Keratinocyte (primary cell): ENCODE measurements around the gene RFC2. TPM values are rescaled to one million over a fixed set of nuclear protein-coding genes. Genes with fewer than 3 reads are reported as not detected.

ENCODE experiments used
- DNase-seq: peaks from one replicate; pipeline ENCODE4 v3.0.0-alpha.2; 2011; ENCODE audit warnings: low read depth, missing footprints, low spot score
- FAIRE-seq: peaks from 2 replicates; lab custom pipeline; 2011; peaks lifted over from hg19 to GRCh38; lab: Jason Lieb, UNC
- H2AFZ ChIP-seq: 2 replicates; pipeline ENCODE4 v1.6.0; 2012; ENCODE audit warnings: low read length, control low read depth, inconsistent platforms; ENCODE audit not compliant: control insufficient read depth
- H3K27ac ChIP-seq: 2 replicates; pipeline ENCODE4 v1.5.1; 2011; ENCODE audit warnings: low read length; ENCODE audit not compliant: control insufficient read depth, insufficient read depth
- H3K27me3 ChIP-seq: 3 replicates; pipeline ENCODE4 v1.6.0; 2011; ENCODE audit warnings: low read length; ENCODE audit not compliant: control insufficient read depth, insufficient read depth; ENCODE audit errors: extremely low read depth
- H3K36me3 ChIP-seq, 2 experiments: 2 replicates in 1 of 2; 3 replicates in 1 of 2; pipeline ENCODE4 v1.5.1; 2011; ENCODE audit warnings: low read length in 2 of 2, mild to moderate bottlenecking in 1 of 2; ENCODE audit not compliant: control insufficient read depth in 2 of 2, insufficient read depth in 2 of 2; ENCODE audit errors: extremely low read depth in 1 of 2
- H3K4me1 ChIP-seq: 3 replicates; pipeline ENCODE4 v1.5.1; 2011; ENCODE audit warnings: low read length; ENCODE audit not compliant: control insufficient read depth, insufficient read depth; ENCODE audit errors: extremely low read depth
- H3K4me2 ChIP-seq: 3 replicates; pipeline ENCODE4 v1.6.0; 2011; ENCODE audit warnings: low read depth, low read length; ENCODE audit not compliant: control insufficient read depth, insufficient read depth; ENCODE audit errors: extremely low read depth
- H3K4me3 ChIP-seq, 3 experiments: fragments of 200-600 bp in 1 of 3; sonication (generic) in 1 of 3; 2 replicates in 2 of 3; 3 replicates in 1 of 3; pipeline ENCODE4 v1.5.1; 2011 to 2016; ENCODE audit warnings: low read length in 3 of 3, mild to moderate bottlenecking in 3 of 3, control low read depth in 2 of 3, inconsistent platforms in 1 of 3, low read depth in 1 of 3, mixed read lengths in 1 of 3, mixed run types in 1 of 3, moderate library complexity in 1 of 3; ENCODE audit not compliant: control insufficient read depth in 2 of 3, insufficient read depth in 2 of 3; ENCODE audit errors: extremely low read depth in 1 of 3
- H3K79me2 ChIP-seq: 2 replicates; pipeline ENCODE4 v1.6.0; 2012; ENCODE audit warnings: low read length; ENCODE audit not compliant: control insufficient read depth, insufficient read depth
- H3K9ac ChIP-seq: 3 replicates; pipeline ENCODE4 v1.6.0; 2011; ENCODE audit warnings: low read length; ENCODE audit not compliant: control insufficient read depth, insufficient read depth; ENCODE audit errors: extremely low read depth
- H3K9me1 ChIP-seq: 3 replicates; pipeline ENCODE4 v1.6.0; 2011; ENCODE audit warnings: low read length; ENCODE audit not compliant: control insufficient read depth, insufficient read depth; ENCODE audit errors: extremely low read depth
- H3K9me3 ChIP-seq: 2 replicates; pipeline ENCODE4 v1.5.1; 2012; ENCODE audit warnings: low read depth, low read length; ENCODE audit not compliant: control insufficient read depth
- H4K20me1 ChIP-seq: 3 replicates; pipeline ENCODE4 v1.6.0; 2011; ENCODE audit warnings: low read length; ENCODE audit not compliant: control insufficient read depth, insufficient read depth; ENCODE audit errors: extremely low read depth
- EZH2 ChIP-seq: IDR thresholded peaks from one replicate; pipeline ENCODE4 v1.6.1; 2012; ENCODE audit warnings: inconsistent platforms, mild to moderate bottlenecking, low read length, moderate library complexity
- dilution Hi-C: fragments of 300-500 bp; cut with MboI; formaldehyde crosslinking; loops from one replicate; pipeline ENCODE4 v1.7.0; 2020; ENCODE audit warnings: low sequenced_read_pairs; ENCODE audit not compliant: extremely low pct_ligation_motif_present
- polyA plus RNA-seq, 5 experiments: library from polyadenylated mRNA; depleted of rRNA in 3 of 5; stranded (reverse) in 3 of 5; stranded (forward) in 1 of 5; unstranded in 1 of 5; fragments of >200 nt; gene quantifications; 1 replicate in 1 of 5; 2 replicates in 3 of 5; 3 replicates in 1 of 5; pipeline versions ENCODE4 v1.2.1 to v1.2.3, GENCODE V29; 2011 to 2012; ENCODE audit warnings: missing spikeins in 2 of 5, low read depth in 1 of 5, low replicate concordance in 1 of 5
- TF ChIP-seq, protein P1 (sequence below), 3 experiments: IDR thresholded peaks in 1 of 3; conservative IDR thresholded peaks in 1 of 3; optimal IDR thresholded peaks in 1 of 3; 2 replicates in 2 of 3; 3 replicates in 1 of 3; pipeline versions ENCODE3 to v1.5.1; 2011; ENCODE audit warnings: low read length in 3 of 3, mild to moderate bottlenecking in 3 of 3, moderate library complexity in 2 of 3, control low read depth in 1 of 3, inconsistent platforms in 1 of 3; ENCODE audit not compliant: insufficient read depth in 2 of 3; ENCODE audit errors: extremely low read depth in 1 of 3

The RFC2 gene
- polyA plus RNA-seq, 1 donor (not counting 4 experiments of a cell fraction or from before 2014, with no cell fraction given), result 24.7 TPM

GRCh38 chr7:74290553-74290950 lies 36.4 kb upstream of the RFC2 start:
- H3K79me2 ChIP-seq, result peaks cover 26% of the 10 kb centered on the region
- no peaks in the 10 kb centered on the region for H4K20me1 ChIP-seq
- FAIRE-seq, result no peak
- peak overlapping the region; percentile 71 for H3K9ac ChIP-seq
- no peaks in the 10 kb centered on the region for H3K9me3 ChIP-seq
- dilution Hi-C loops, result no loop called here
- peaks cover 26% of the 10 kb centered on the region for H3K4me1 ChIP-seq
- peak overlapping the region; percentile 38 for H2AFZ ChIP-seq
- TF ChIP-seq EZH2, result no peak
- TF ChIP-seq, protein P1, sequence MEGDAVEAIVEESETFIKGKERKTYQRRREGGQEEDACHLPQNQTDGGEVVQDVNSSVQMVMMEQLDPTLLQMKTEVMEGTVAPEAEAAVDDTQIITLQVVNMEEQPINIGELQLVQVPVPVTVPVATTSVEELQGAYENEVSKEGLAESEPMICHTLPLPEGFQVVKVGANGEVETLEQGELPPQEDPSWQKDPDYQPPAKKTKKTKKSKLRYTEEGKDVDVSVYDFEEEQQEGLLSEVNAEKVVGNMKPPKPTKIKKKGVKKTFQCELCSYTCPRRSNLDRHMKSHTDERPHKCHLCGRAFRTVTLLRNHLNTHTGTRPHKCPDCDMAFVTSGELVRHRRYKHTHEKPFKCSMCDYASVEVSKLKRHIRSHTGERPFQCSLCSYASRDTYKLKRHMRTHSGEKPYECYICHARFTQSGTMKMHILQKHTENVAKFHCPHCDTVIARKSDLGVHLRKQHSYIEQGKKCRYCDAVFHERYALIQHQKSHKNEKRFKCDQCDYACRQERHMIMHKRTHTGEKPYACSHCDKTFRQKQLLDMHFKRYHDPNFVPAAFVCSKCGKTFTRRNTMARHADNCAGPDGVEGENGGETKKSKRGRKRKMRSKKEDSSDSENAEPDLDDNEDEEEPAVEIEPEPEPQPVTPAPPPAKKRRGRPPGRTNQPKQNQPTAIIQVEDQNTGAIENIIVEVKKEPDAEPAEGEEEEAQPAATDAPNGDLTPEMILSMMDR (optimal IDR thresholded peaks at IDR 0.05 in 1 of 3, IDR thresholded peaks at IDR 0.05 in 1 of 3, conservative IDR thresholded peaks at IDR 0.05 in 1 of 3; ENCODE audit: extremely low read depth in 1 of 3, insufficient read depth in 2 of 3, low read length in 3 of 3), result no peak
- peaks cover 3% of the 10 kb centered on the region for H3K9me1 ChIP-seq
- DNase-seq, result no peak
- H3K4me2 ChIP-seq, result peak overlapping the region; percentile 83
- H3K4me3 ChIP-seq, result peak overlapping the region; percentile 69 to 83 (median 75)
- no peaks in the 10 kb centered on the region for H3K27me3 ChIP-seq
- no peak overlapping the region for H3K27ac ChIP-seq
- no peaks in the 10 kb centered on the region for H3K36me3 ChIP-seq

- peak overlapping the region; percentile 83 for H3K4me2 ChIP-seq
- peaks cover 24% of the 10 kb centered on the region for H3K79me2 ChIP-seq
- H3K9ac ChIP-seq, result peak overlapping the region; percentile 71
- no peaks in the 10 kb centered on the region for H4K20me1 ChIP-seq
- DNase-seq, result no peak
- H2AFZ ChIP-seq, result peak overlapping the region; percentile 51
- no peaks in the 10 kb centered on the region for H3K36me3 ChIP-seq
- H3K9me3 ChIP-seq, result no peaks in the 10 kb centered on the region
- no peak for FAIRE-seq
- H3K27me3 ChIP-seq, result no peaks in the 10 kb centered on the region
- dilution Hi-C loops, result no loop called here
- no peak overlapping the region for H3K27ac ChIP-seq
- H3K4me3 ChIP-seq, result peak overlapping the region; percentile 69 to 83 (median 75)
- H3K4me1 ChIP-seq, result peaks cover 26% of the 10 kb centered on the region
- H3K9me1 ChIP-seq, result peaks cover 3% of the 10 kb centered on the region
- TF ChIP-seq EZH2, result no peak
- TF ChIP-seq, protein P1 (optimal IDR thresholded peaks at IDR 0.05 in 1 of 3, IDR thresholded peaks at IDR 0.05 in 1 of 3, conservative IDR thresholded peaks at IDR 0.05 in 1 of 3; ENCODE audit: extremely low read depth in 1 of 3, insufficient read depth in 2 of 3, low read length in 3 of 3), result no peak
These were observed 35.7 kb upstream of the RFC2 start for GRCh38 chr7:74289659-74290552.
